CD4-positive, alpha-beta T cell (primary cell): ENCODE results near the gene CCL17. TPM values are rescaled to one million over a fixed set of nuclear protein-coding genes. Genes with fewer than 3 reads are reported as not detected.
A peak's percentile ranks its signal among the peaks of the same experiment; 100 is the strongest.

ENCODE experiments used
- ATAC-seq: fragments of 200-7000 bp; cut with Tn5 transposase; one replicate; pipeline ENCODE4 v1.10.0; 2022; ENCODE audit warnings: mild to moderate bottlenecking; ENCODE audit not compliant: poor library complexity
- CTCF ChIA-PET: fragments of 350-600 bp; sonication (Branson Sonifier 250); formaldehyde crosslinking; loops from one replicate; lab custom pipeline; 2021; ENCODE audit warnings: antibody characterized with exemption, inconsistent platforms; lab: Charles Lee
- POLR2A ChIA-PET: fragments of 350-600 bp; sonication (Branson Sonifier 250); formaldehyde crosslinking; loops from one replicate; lab custom pipeline; 2021; ENCODE audit warnings: antibody characterized with exemption, inconsistent platforms; lab: Charles Lee
- DNase-seq, 14 experiments: peaks; one replicate each; pipeline ENCODE4 v3.0.0-alpha.2; 2013 to 2020; ENCODE audit warnings: mixed read lengths in 2 of 14
- H3K27ac ChIP-seq, 2 donors: one replicate each; pipeline versions ENCODE4 v1.5.1 to v1.7.0; 2013; ENCODE audit warnings: low read length in 2 of 2, low read depth in 1 of 2, mild to moderate bottlenecking in 1 of 2
- H3K27me3 ChIP-seq, 2 experiments: 1 replicate in 1 of 2; 2 replicates in 1 of 2; pipeline versions ENCODE4 v1.6.1 to v1.7.0; 2013; ENCODE audit warnings: low read length in 2 of 2, control low read depth in 1 of 2, mild to moderate bottlenecking in 1 of 2, moderate library complexity in 1 of 2; ENCODE audit not compliant: insufficient read depth in 2 of 2, control insufficient read depth in 1 of 2
- H3K36me3 ChIP-seq: one replicate; pipeline ENCODE4 v1.6.1; 2013; ENCODE audit warnings: low read length, control low read depth; ENCODE audit not compliant: insufficient read depth
- H3K4me1 ChIP-seq: one replicate; pipeline ENCODE4 v1.6.1; 2013; ENCODE audit warnings: low read length, control low read depth; ENCODE audit not compliant: insufficient read depth
- H3K4me3 ChIP-seq: one replicate; pipeline ENCODE4 v1.5.1; 2013; ENCODE audit warnings: mild to moderate bottlenecking, low read length, moderate library complexity
- H3K9me3 ChIP-seq, 2 experiments: 1 replicate in 1 of 2; 2 replicates in 1 of 2; pipeline versions ENCODE4 v1.6.1 to v1.7.0; 2013; ENCODE audit warnings: low read length in 2 of 2, mild to moderate bottlenecking in 2 of 2, control low read depth in 1 of 2, moderate library complexity in 1 of 2; ENCODE audit not compliant: control insufficient read depth in 1 of 2, insufficient read depth in 1 of 2
- H3K27ac Mint-ChIP-seq: one replicate; pipeline ENCODE4 v1.8.0; 2020; ENCODE audit warnings: mixed read lengths
- H3K27me3 Mint-ChIP-seq: one replicate; pipeline ENCODE4 v1.8.0; 2021; ENCODE audit warnings: mixed read lengths
- H3K36me3 Mint-ChIP-seq: one replicate; pipeline ENCODE4 v1.8.0; 2021; ENCODE audit warnings: low read depth, mixed read lengths
- H3K4me1 Mint-ChIP-seq: one replicate; pipeline ENCODE4 v1.8.0; 2021; ENCODE audit warnings: low read depth, mixed read lengths
- H3K4me3 Mint-ChIP-seq: one replicate; pipeline ENCODE4 v1.8.0; 2020; ENCODE audit warnings: mild to moderate bottlenecking, mixed read lengths
- H3K9me3 Mint-ChIP-seq: one replicate; pipeline ENCODE4 v1.8.0; 2020; ENCODE audit warnings: mixed read lengths
- intact Hi-C, 2 experiments: fragments of 100-400 bp; cut with DNase I in 1 of 2; cut with micrococcal nuclease in 1 of 2; formaldehyde crosslinking; loops; one replicate each; pipeline versions ENCODE4 v1.15.1 to v1.9.0; 2023 to 2025; cut with DNase I, micrococcal nuclease
- total RNA-seq, 174 experiments: library from RNA in 2 of 174; stranded (reverse) in 2 of 174; gene quantifications; one replicate each; pipeline ENCODE4 v1.2.3 and lab custom pipeline; 2021 to 2026
- TF ChIP-seq, protein P1 (sequence below): fragments of 200-600 bp; IDR thresholded peaks from one replicate; pipeline ENCODE4 v1.8.0; 2022; ENCODE audit warnings: antibody characterized with exemption, mild to moderate bottlenecking

Gene CCL17
- total RNA-seq, 2 experiments from 2014 or later: not detected

DNA sequence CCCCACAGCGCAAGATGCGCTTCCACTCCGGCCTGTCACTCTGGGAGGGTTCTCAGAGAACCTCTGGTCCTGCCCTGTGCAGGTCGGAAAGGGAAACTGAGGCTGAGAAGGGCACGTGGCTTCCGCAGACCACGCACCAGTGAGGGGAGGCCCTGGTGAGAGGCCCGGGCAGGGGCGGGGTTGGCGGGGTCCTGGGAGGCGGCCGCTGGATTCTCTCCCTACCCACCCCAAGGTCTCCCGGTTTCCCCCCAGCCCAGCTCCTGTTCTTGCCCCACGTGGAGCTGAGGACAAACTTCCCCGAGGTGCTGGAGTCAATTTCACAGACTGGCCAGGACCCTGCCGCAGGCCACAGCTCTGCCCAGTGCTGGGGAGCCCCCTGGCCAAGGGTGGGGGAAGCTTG lies 11.5 kb downstream of the CCL17 start:
- Histone ChIP-seq H3K9me3 (no peaks in the 10 kb centered on the region), H3K36me3 (no peaks in the 10 kb centered on the region), H3K27ac (no peak overlapping the region), H3K4me3 (no peak overlapping the region), H3K4me1 (peaks cover 27% of the 10 kb centered on the region), H3K27me3 (no peaks in the 10 kb centered on the region)
- Mint-ChIP-seq H3K27ac (no peak overlapping the region), H3K27me3 (no peaks in the 10 kb centered on the region), H3K36me3 (no peaks in the 10 kb centered on the region), H3K4me3 (no peak overlapping the region), H3K4me1 (peaks cover 21% of the 10 kb centered on the region), H3K9me3 (no peaks in the 10 kb centered on the region)
- DNase-seq: peak in 1 of 14 experiments; percentile 42
- intact Hi-C loops: loop anchor here (2.0 to 10.0 kb wide), 4 partner anchors 169 to 331 kb away; partner anchors contain the start of gene ARL2BP (in 2 of the 2)
- ChIA-PET POLR2A (interaction anchor here (1.2 to 3.8 kb wide), 4 partner anchors 16 to 319 kb away, joined by 3 to 31 read pairs (median 6); partner anchors contain the start of genes CIAPIN1, COQ9 and KATNB1), CTCF (interaction anchor here (1.7 to 4.9 kb wide), 4 partner anchors 13 to 115 kb away, joined by 5 to 72 read pairs (median 12); no protein-coding TSS in a partner anchor)
- ATAC-seq: no peak
- TF ChIP-seq, protein P1, sequence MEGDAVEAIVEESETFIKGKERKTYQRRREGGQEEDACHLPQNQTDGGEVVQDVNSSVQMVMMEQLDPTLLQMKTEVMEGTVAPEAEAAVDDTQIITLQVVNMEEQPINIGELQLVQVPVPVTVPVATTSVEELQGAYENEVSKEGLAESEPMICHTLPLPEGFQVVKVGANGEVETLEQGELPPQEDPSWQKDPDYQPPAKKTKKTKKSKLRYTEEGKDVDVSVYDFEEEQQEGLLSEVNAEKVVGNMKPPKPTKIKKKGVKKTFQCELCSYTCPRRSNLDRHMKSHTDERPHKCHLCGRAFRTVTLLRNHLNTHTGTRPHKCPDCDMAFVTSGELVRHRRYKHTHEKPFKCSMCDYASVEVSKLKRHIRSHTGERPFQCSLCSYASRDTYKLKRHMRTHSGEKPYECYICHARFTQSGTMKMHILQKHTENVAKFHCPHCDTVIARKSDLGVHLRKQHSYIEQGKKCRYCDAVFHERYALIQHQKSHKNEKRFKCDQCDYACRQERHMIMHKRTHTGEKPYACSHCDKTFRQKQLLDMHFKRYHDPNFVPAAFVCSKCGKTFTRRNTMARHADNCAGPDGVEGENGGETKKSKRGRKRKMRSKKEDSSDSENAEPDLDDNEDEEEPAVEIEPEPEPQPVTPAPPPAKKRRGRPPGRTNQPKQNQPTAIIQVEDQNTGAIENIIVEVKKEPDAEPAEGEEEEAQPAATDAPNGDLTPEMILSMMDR: no peak

DNA sequence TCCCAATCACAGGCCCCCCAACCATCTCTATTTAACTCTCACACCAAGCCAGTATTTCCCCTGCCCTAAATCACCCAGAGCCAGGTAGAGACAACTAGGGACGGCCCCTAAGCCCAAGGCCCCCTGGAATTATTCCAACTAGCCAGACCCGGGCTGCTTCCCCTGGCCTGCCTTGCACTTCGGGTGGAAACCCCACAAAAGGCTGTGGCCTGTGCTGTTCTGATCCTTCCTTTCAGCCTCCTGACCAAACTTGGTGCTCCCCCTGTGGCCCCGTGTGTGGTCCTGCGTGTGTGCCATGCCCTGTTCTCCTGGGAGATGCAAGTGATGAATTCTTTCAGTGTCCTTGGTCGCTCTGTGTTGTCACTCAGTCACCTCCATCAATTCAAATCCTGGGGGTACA lies 14.9 kb downstream of the CCL17 start:
- Mint-ChIP-seq H3K4me3 (no peak overlapping the region), H3K27ac (peak overlapping the region; percentile 31), H3K27me3 (no peaks in the 10 kb centered on the region), H3K36me3 (no peaks in the 10 kb centered on the region), H3K4me1 (peaks cover 21% of the 10 kb centered on the region), H3K9me3 (no peaks in the 10 kb centered on the region)
- H3K36me3 ChIP-seq: no peaks in the 10 kb centered on the region
- POLR2A ChIA-PET: interaction anchor here (1.1 to 3.8 kb wide), 3 partner anchors 28 to 119 kb away, joined by 3 to 31 read pairs (median 4); partner anchors contain the start of genes CIAPIN1 and COQ9
- no peaks in the 10 kb centered on the region for H3K9me3 ChIP-seq
- H3K4me1 ChIP-seq: peaks cover 27% of the 10 kb centered on the region
- intact Hi-C loops: loop anchor here (1.0 to 10.0 kb wide), 3 partner anchors 100 to 335 kb away; partner anchors contain the start of gene ARL2BP (in 1 of the 2)
- H3K27ac ChIP-seq: no peak overlapping the region
- ATAC-seq: no peak
- TF ChIP-seq, protein P1: no peak
- H3K4me3 ChIP-seq: no peak overlapping the region
- CTCF ChIA-PET: interaction anchor here (1.4 to 4.9 kb wide), 3 partner anchors 100 to 141 kb away, joined by 4 to 72 read pairs (median 11); no protein-coding TSS in a partner anchor
- H3K27me3 ChIP-seq: no peaks in the 10 kb centered on the region
- DNase-seq: no peak

DNA sequence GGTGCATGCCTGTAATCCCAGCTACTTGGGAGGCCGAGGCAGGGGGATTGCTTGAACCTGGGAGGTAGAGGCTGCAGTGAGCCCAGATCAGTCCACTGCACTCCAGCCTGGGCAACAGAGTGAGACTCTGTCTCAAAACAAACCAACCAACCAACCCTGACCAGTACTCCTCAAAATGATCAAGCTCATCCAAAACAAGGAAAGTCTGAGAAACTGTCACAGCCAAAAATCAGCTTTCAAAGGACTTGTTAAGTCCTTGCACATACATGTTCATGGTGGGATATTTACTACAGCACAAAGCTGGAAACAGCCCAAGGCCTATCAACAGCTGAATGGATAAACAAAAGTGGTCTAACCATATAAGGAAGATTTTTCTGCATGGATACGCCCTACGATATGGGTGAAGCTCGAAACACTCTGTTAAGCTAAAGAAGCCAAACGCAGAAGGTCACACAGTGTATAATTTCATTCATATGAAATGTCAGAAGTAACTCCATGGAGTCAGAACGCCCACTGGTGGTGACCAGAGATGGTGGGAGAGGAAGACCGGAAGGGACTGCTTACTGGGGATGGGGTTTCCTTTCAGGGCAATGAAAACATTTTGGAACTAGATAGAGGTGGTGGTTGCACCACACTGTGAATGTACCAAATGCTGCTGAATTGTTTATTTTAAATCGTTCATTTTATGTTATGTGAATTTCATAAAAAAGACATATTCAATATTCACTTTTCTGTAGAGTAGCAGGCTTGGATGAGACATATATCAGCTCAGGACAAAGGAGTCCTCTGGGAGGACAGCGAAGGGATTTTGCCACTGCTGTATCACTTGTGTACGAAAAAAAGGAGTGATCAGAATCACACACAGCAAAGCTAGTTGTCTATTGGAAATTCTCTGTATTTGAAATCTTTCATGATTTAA lies 17.7 kb downstream of the CCL17 start:
- no peaks in the 10 kb centered on the region for H3K9me3 ChIP-seq
- POLR2A ChIA-PET: interaction anchor here (0.8 to 2.5 kb wide), 2 partner anchors 12 to 25 kb away, joined by 3 to 8 read pairs; partner anchors contain the start of genes CIAPIN1 and COQ9

More for the DNA sequence above, 17.7 kb downstream of the CCL17 start:
- H3K27ac ChIP-seq: no peak overlapping the region
- Mint-ChIP-seq H3K4me1 (peaks cover 14% of the 10 kb centered on the region), H3K27me3 (no peaks in the 10 kb centered on the region), H3K36me3 (peaks cover 3% of the 10 kb centered on the region), H3K27ac (no peak overlapping the region), H3K9me3 (no peaks in the 10 kb centered on the region), H3K4me3 (no peak overlapping the region)
- H3K36me3 ChIP-seq: no peaks in the 10 kb centered on the region
- H3K4me1 ChIP-seq: peaks cover 16% of the 10 kb centered on the region
- DNase-seq (no peak), ATAC-seq (no peak)
- no peaks in the 10 kb centered on the region for H3K27me3 ChIP-seq
- TF ChIP-seq, protein P1: no peak
- H3K4me3 ChIP-seq: no peak overlapping the region
- intact Hi-C loops: no loop called here
- CTCF ChIA-PET: no interaction called here
